Measurements from ENCODE around the gene CEACAM16.

Gene CEACAM16

GRCh38 chr19:44684892-44685863 lies 13.8 kb upstream of the CEACAM16 start:
- Histone ChIP-seq H3K4me1 (peaks cover 18% of the 10 kb centered on the region), H3K9me3 (no peaks in the 10 kb centered on the region), H3K36me3 (replicated peaks) (no peaks in the 10 kb centered on the region), H3K27me3 (ENCODE audit: low read depth) (no peaks in the 10 kb centered on the region), H3K4me3 (no peak overlapping the region)
- DNase-seq (ENCODE audit: low spot score in 2 of 2): peak; percentile 83 to 93
- in situ Hi-C loops (cut with MboI; ENCODE audit: low sequenced_read_pairs): no loop called here

GRCh38 chr19:44685877-44686276 lies 13.1 kb upstream of the CEACAM16 start:
- in situ Hi-C loops (cut with MboI; ENCODE audit: low sequenced_read_pairs): no loop called here
- Histone ChIP-seq H3K36me3 (replicated peaks) (no peaks in the 10 kb centered on the region), H3K4me1 (peaks cover 18% of the 10 kb centered on the region), H3K27me3 (ENCODE audit: low read depth) (no peaks in the 10 kb centered on the region), H3K9me3 (no peaks in the 10 kb centered on the region), H3K4me3 (no peak overlapping the region)
- no peak for DNase-seq (ENCODE audit: low spot score in 2 of 2)

GRCh38 chr19:44686896-44687295 lies 12.1 kb upstream of the CEACAM16 start:
- in situ Hi-C loops (cut with MboI; ENCODE audit: low sequenced_read_pairs): no loop called here
- Histone ChIP-seq H3K9me3 (no peaks in the 10 kb centered on the region), H3K27me3 (ENCODE audit: low read depth) (no peaks in the 10 kb centered on the region), H3K4me3 (no peak overlapping the region), H3K4me1 (peaks cover 18% of the 10 kb centered on the region), H3K36me3 (replicated peaks) (no peaks in the 10 kb centered on the region)
- DNase-seq (ENCODE audit: low spot score in 2 of 2): no peak

GRCh38 chr19:44687888-44688287 lies 11.1 kb upstream of the CEACAM16 start:
- in situ Hi-C loops (cut with MboI; ENCODE audit: low sequenced_read_pairs): no loop called here
- Histone ChIP-seq H3K4me1 (peaks cover 18% of the 10 kb centered on the region), H3K9me3 (no peaks in the 10 kb centered on the region), H3K27me3 (ENCODE audit: low read depth) (no peaks in the 10 kb centered on the region), H3K36me3 (replicated peaks) (no peaks in the 10 kb centered on the region), H3K4me3 (no peak overlapping the region)
- no peak for DNase-seq (ENCODE audit: low spot score in 2 of 2)

GRCh38 chr19:44689290-44690130 lies 9.4 kb upstream of the CEACAM16 start:
- H3K4me1 ChIP-seq: peaks cover 17% of the 10 kb centered on the region
- no peak overlapping the region for H3K4me3 ChIP-seq
- H3K9me3 ChIP-seq: no peaks in the 10 kb centered on the region
- H3K27me3 ChIP-seq (ENCODE audit: low read depth): no peaks in the 10 kb centered on the region
- DNase-seq (ENCODE audit: low spot score in 2 of 2): peak; percentile 57 to 94
- in situ Hi-C loops (cut with MboI; ENCODE audit: low sequenced_read_pairs): no loop called here
- H3K36me3 ChIP-seq (replicated peaks): no peaks in the 10 kb centered on the region

- no peaks in the 10 kb centered on the region for H3K36me3 ChIP-seq (replicated peaks)
- peaks cover 13% of the 10 kb centered on the region for H3K4me1 ChIP-seq
- H3K9me3 ChIP-seq: no peaks in the 10 kb centered on the region
- DNase-seq (ENCODE audit: low spot score in 2 of 2): no peak
- H3K27me3 ChIP-seq (ENCODE audit: low read depth): no peaks in the 10 kb centered on the region
- in situ Hi-C loops (cut with MboI; ENCODE audit: low sequenced_read_pairs): no loop called here
- H3K4me3 ChIP-seq: no peak overlapping the region
Observed at GRCh38 chr19:44690131-44690440, 8.9 kb upstream of the CEACAM16 start.

- no peaks in the 10 kb centered on the region for H3K36me3 ChIP-seq (replicated peaks)
- no peaks in the 10 kb centered on the region for H3K27me3 ChIP-seq (ENCODE audit: low read depth)
- DNase-seq (ENCODE audit: low spot score in 2 of 2): no peak
- in situ Hi-C loops (cut with MboI; ENCODE audit: low sequenced_read_pairs): no loop called here
- no peak overlapping the region for H3K4me3 ChIP-seq
- peaks cover 6% of the 10 kb centered on the region; the same call in 1 of the 2 replicates for H3K4me1 ChIP-seq
- H3K9me3 ChIP-seq: no peaks in the 10 kb centered on the region
Observed at GRCh38 chr19:44692379-44692721, 6.6 kb upstream of the CEACAM16 start.

- Histone ChIP-seq H3K27me3 (ENCODE audit: low read depth) (no peaks in the 10 kb centered on the region), H3K4me1 (peaks cover 3% of the 10 kb centered on the region; the same call in 1 of the 2 replicates), H3K36me3 (replicated peaks) (no peaks in the 10 kb centered on the region), H3K9me3 (no peaks in the 10 kb centered on the region), H3K4me3 (no peak overlapping the region)
- peak in 1 of 2 experiments; percentile 59 for DNase-seq (ENCODE audit: low spot score in 2 of 2)
- in situ Hi-C loops (cut with MboI; ENCODE audit: low sequenced_read_pairs): no loop called here
Observed at GRCh38 chr19:44694184-44694579, 4.8 kb upstream of the CEACAM16 start.

GRCh38 chr19:44696939-44697669 lies 1.8 kb upstream of the CEACAM16 start:
- in situ Hi-C loops (cut with MboI; ENCODE audit: low sequenced_read_pairs): no loop called here

GRCh38 chr19:44697670-44698034 lies 1.3 kb upstream of the CEACAM16 start:
- H3K27me3 ChIP-seq (ENCODE audit: low read depth): no peaks in the 10 kb centered on the region
- H3K4me3 ChIP-seq: no peak overlapping the region
- in situ Hi-C loops (cut with MboI; ENCODE audit: low sequenced_read_pairs): no loop called here
- no peaks in the 10 kb centered on the region for H3K4me1 ChIP-seq
- no peak for DNase-seq (ENCODE audit: low spot score in 2 of 2)
- no peaks in the 10 kb centered on the region for H3K9me3 ChIP-seq
- H3K36me3 ChIP-seq (replicated peaks): no peaks in the 10 kb centered on the region

More at GRCh38 chr19:44696939-44697669, 1.8 kb upstream of the CEACAM16 start:
- Histone ChIP-seq H3K36me3 (replicated peaks) (no peaks in the 10 kb centered on the region), H3K4me1 (no peaks in the 10 kb centered on the region), H3K27me3 (ENCODE audit: low read depth) (no peaks in the 10 kb centered on the region), H3K4me3 (no peak overlapping the region), H3K9me3 (no peaks in the 10 kb centered on the region)
- DNase-seq (ENCODE audit: low spot score in 2 of 2): no peak

- no peak overlapping the region for H3K4me3 ChIP-seq
- in situ Hi-C loops (cut with MboI; ENCODE audit: low sequenced_read_pairs): no loop called here
- no peak for DNase-seq (ENCODE audit: low spot score in 2 of 2)
- no peaks in the 10 kb centered on the region for H3K36me3 ChIP-seq (replicated peaks)
- H3K4me1 ChIP-seq: no peaks in the 10 kb centered on the region
- H3K9me3 ChIP-seq: no peaks in the 10 kb centered on the region
- no peaks in the 10 kb centered on the region for H3K27me3 ChIP-seq (ENCODE audit: low read depth)
Observed at GRCh38 chr19:44700547-44700946, 1.6 kb downstream of the CEACAM16 start.

GRCh38 chr19:44701228-44701627 lies 2.3 kb downstream of the CEACAM16 start:
- no peaks in the 10 kb centered on the region for H3K9me3 ChIP-seq
- no peak for DNase-seq (ENCODE audit: low spot score in 2 of 2)
- in situ Hi-C loops (cut with MboI; ENCODE audit: low sequenced_read_pairs): no loop called here
- H3K36me3 ChIP-seq (replicated peaks): no peaks in the 10 kb centered on the region
- H3K27me3 ChIP-seq (ENCODE audit: low read depth): no peaks in the 10 kb centered on the region
- no peaks in the 10 kb centered on the region for H3K4me1 ChIP-seq
- H3K4me3 ChIP-seq: no peak overlapping the region

GRCh38 chr19:44702551-44703176 lies 3.7 kb downstream of the CEACAM16 start:
- in situ Hi-C loops (cut with MboI; ENCODE audit: low sequenced_read_pairs): no loop called here
- H3K27me3 ChIP-seq (ENCODE audit: low read depth): no peaks in the 10 kb centered on the region
- no peak overlapping the region for H3K4me3 ChIP-seq
- no peaks in the 10 kb centered on the region for H3K9me3 ChIP-seq
- DNase-seq (ENCODE audit: low spot score in 2 of 2): no peak
- no peaks in the 10 kb centered on the region for H3K4me1 ChIP-seq
- no peaks in the 10 kb centered on the region for H3K36me3 ChIP-seq (replicated peaks)
